Vagina (tissue), 2 donors: ENCODE measurements around the gene MAP7.

Experiments
- CTCF ChIP-seq, 3 experiments: fragments of 450-650 bp in 2 of 3; fragments of 200-600 bp in 1 of 3; sonication (generic) in 1 of 3; IDR thresholded peaks; one replicate each; pipeline ENCODE4 v1.5.1; 2017 to 2019; ENCODE audit warnings: antibody characterized with exemption in 3 of 3, mild to moderate bottlenecking in 2 of 3, moderate library complexity in 2 of 3
- POLR2A ChIP-seq, 2 donors: fragments of 450-650 bp; IDR thresholded peaks; one replicate each; pipeline ENCODE4 v1.6.1; 2017; ENCODE audit warnings: antibody characterized with exemption in 2 of 2, mild to moderate bottlenecking in 2 of 2, moderate library complexity in 2 of 2
- POLR2AphosphoS5 ChIP-seq, 2 donors: sonication (generic); formaldehyde crosslinking; IDR thresholded peaks; one replicate each; pipeline ENCODE4 v1.9.0; 2017; ENCODE audit warnings: antibody characterized with exemption in 2 of 2, mild to moderate bottlenecking in 2 of 2, low read depth in 1 of 2; ENCODE audit not compliant: insufficient read depth in 1 of 2

GRCh38 chr6:136426627-136427377, 123.4 kb downstream of the MAP7 start:
- no peak for TF ChIP-seq CTCF (IDR thresholded peaks at IDR 0.05)
- TF ChIP-seq POLR2A (IDR thresholded peaks at IDR 0.05) = no peak
- TF ChIP-seq POLR2AphosphoS5 (IDR thresholded peaks at IDR 0.05; ENCODE audit: insufficient read depth in 1 of 2, low read depth in 1 of 2) = no peak
